Mucosa of gallbladder (tissue), 1 donor: ENCODE measurements around the gene NHLRC2. TPM values are rescaled to one million over a fixed set of nuclear protein-coding genes. Genes with fewer than 3 reads are reported as not detected.

Experiments
- DNase-seq: peaks from one replicate; pipeline ENCODE4 v3.0.0-alpha.2; 2020; ENCODE audit warnings: low spot score
- total RNA-seq: library from RNA; stranded (reverse); gene quantifications from one replicate; pipeline ENCODE4 v1.2.1, GENCODE V29; 2021
- donor health status: DM: no; HTN: no; CAD: no.

NHLRC2 gene
- total RNA-seq, 1 donor from 2014 or later = 39.7 TPM

DNA sequence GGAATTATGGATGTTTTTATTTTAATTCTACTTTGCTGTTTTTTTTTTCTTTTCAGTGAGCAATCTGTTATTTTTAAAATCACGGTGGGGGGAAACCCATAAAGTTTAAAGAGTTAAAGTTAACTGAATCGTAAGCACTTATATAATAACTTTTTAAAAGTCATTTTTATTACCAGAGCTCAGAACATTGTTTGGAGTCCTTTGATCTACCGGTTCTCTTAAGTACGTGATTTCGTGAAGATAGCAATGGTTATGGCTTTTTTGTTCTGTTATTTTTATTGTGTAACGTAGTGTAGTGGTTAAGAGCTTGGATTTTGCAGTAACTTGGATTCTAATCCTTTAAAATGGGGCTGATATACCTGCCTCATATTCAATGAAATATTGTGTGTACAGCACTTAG lies 57.4 kb downstream of the NHLRC2 start:
- no peak for DNase-seq

- no peak for DNase-seq
Measured at GRCh38 chr10:113912582-113912981, 58.1 kb downstream of the NHLRC2 start.

DNA sequence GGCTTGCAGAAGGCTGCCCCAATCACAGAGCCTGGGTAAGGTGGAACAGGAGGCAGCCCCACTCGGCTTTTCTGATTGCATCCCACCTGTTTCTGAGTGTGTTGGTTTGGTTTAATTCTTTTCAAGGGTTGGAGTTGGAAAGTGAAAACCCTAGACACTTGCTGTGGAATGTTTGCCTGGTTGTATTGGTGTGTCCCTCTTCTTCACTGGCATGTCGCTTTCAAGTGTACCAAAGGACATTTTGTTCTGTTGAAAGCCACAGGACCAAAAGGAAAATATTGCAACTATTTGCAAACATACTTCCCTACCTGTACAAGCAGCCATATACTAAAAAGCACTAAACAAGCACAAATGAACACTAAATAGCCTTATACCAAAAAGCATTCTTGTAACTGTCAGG lies 60.5 kb downstream of the NHLRC2 start:
- DNase-seq = no peak

DNA sequence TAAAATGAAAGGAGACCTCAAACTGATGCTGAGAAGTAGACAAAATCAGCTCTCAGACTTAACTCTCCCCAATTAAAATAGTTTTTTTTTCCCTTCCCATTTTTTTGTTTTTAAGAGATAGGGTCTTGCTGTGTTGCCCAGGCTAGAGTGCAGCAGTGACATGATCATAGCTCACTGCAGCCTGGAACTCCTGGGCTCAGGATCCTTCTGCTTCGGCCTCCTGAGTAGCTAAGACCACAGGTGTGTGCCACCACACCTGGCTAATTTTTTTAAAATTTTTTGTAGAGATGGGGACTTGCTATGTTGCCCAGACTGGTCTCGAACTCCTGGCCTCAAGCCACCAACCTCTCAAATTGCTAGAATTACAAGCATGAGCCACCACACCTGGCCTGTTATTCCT lies 61.1 kb downstream of the NHLRC2 start:
- no peak for DNase-seq

DNA sequence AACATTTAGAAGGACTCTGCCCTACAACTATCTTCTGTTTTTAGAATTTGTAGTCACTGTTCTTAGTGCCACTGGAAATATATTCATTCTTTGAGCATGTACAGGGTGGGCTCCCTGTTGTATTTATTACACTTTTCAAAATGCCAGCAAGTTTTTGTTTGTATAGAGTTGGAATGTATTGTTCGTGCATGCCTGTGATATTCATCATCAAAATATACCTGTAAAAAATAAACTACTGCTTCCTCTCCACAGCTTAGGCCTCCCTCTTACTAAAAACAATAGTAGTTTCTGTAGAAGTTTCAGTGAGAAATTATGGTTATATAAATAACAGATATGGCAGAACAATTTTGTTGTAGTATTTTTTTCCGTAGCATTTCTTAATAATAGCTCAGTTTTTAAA lies 61.6 kb downstream of the NHLRC2 start:
- no peak for DNase-seq

DNA sequence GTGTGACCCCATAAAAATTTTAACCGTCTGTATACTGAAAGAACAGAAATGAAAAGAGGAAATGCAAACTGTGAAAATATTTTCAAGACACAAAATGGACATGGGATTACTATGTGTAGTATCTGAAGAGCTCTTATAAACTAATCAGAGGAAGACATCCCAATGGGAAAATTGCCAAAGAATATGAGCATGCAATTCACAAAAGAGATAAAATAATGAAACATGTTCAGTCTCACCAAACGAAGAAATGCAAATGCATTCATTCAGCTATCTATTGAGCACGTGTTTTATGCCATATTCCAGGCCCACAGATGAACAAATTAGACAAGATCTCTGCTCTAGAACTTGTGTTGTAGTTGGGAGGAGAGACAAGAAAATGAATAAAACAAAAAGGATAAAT lies 63.2 kb downstream of the NHLRC2 start:
- DNase-seq = no peak

- DNase-seq = no peak
Measured at GRCh38 chr10:113920114-113920513, 65.7 kb downstream of the NHLRC2 start.

DNA sequence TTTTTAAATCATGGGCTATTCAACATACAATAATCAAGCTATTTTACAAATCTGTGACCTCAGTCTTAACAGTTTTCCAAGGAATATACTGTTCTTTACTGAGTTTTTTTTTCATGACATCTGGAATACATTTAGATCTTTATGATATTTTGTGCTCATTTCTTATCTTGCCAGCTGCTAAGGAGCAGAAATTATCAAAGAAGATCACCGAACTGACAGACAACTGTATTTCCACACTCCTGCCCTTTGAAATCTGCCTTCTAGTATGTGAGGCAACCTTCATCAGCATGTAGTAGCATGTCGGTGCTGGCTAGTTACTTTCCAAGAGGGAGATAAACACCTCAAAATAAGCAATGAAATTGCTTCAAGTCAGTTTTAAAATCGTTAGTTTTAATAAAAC lies 66.4 kb downstream of the NHLRC2 start:
- DNase-seq = no peak

DNA sequence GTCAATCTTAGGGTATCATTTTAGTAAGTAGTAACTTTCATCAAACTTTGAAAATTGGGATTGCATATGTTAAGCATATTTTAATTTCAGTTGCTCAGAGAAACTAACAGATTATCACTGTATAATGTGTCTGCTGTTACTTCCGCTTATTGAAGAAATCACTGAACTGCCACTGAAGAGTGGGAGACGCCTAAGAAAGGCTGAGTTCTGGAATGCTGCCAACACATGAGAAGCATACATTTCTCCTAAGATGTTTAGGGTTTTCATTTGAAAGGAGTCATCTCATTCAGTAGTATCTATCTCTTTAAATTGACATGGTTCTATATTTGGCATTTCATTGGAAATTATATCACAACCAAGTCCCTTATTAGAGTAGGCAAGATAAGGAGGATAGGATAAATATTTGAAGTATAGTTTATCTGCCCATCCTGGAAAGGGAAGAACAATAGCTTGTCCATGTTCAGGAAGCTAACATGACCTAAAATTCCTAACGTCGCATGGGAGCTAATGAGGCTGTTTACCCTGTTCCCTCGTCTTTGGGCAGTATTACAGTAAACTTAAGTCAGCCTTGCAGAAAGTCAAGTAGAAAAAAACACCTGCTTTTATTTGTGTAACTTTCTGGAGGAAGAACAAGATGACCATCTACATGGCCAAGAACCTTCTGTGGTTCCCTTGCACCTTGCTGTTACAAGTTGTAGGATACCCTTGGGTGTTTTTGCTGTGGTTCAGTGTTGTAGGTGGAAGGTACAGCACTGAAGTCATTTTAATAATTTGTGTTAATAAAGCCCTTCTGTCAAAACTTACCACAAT lies 67.3 kb downstream of the NHLRC2 start:
- DNase-seq = no peak

GRCh38 chr10:113922787-113923570 lies 68.5 kb downstream of the NHLRC2 start:
- no peak for DNase-seq

DNA sequence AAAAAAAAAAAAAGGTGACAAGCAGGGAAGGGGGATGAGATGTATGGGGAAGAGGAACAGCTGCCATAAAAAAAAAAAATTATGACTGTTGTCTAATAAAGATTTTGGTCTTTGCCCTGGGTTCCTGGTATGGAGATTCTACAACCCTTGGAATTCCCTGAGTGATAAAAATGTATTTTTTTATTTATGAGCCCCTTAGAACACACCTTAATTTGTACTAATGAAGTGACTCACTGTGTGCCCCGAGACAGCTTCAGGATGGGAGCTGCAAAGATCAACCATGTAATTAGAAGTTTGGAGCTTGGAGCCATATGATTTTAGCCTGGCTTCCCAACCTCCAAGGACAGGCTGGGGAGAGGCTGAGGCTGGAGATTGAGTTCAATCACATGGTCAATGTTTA lies 69.7 kb downstream of the NHLRC2 start:
- no peak for DNase-seq

DNA sequence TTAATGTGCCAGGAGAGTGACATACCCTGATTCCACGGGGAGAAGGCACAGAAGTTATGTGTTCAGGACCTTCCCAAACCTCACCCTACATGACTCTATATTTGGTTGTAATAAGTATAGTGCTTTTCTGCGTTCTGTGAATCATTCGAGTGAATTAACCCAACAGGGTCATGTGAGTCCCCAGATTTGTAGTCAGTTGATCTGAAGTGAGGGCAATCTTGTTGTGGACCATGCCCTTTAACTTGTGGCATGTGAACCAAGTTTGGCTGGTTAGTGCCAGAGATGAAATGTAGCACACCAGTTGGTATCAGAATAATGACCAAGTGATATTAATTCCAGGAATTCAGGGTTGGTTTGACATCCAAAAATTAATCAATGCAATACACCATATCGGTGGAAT lies 70.2 kb downstream of the NHLRC2 start:
- DNase-seq = no peak

GRCh38 chr10:113927440-113927839 lies 73.0 kb downstream of the NHLRC2 start:
- no peak for DNase-seq

GRCh38 chr10:113928830-113929229 lies 74.4 kb downstream of the NHLRC2 start:
- DNase-seq = no peak

DNA sequence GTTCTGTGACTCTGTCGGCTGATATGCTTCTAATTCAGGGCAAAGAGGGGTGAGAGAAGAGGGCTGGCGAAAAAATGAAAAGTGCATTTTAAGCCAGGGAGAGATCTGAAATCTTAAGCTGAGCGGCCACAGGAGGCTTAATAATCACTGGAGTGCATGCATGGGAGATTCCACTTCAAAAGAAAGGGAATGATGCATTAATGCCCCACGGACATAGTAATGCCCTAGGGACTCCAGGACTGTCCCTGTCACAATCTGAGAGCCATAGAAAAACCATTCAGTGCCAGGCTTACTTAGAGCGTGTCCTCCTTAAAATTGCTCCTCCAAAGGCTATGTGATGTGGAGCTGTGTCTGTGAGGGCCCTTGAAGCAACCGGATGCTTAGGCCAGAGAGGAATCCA lies 75.1 kb downstream of the NHLRC2 start:
- DNase-seq = no peak

GRCh38 chr10:113930482-113931057 lies 76.1 kb downstream of the NHLRC2 start:
- no peak for DNase-seq

DNA sequence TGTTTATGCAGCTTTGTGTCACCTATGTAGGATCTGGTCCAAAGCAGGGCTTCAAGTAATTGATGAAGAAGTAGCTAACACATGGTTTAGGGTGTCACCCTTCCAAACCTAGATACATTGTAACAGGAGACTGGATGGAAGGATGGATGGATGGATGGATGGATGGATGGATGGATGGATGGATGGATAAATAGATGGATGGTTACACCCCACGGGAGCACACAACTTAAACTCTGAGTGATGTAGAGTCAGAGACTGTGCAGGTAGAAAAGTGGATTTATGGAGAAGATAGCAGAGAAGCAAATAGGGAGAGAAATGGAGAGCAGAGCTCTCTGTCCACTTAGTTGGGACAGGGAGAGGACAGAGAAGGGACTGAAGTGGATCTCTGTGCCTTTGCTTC lies 78.4 kb downstream of the NHLRC2 start:
- no peak for DNase-seq

- no peak for DNase-seq
Measured at GRCh38 chr10:113933894-113934532, 79.6 kb downstream of the NHLRC2 start.

DNA sequence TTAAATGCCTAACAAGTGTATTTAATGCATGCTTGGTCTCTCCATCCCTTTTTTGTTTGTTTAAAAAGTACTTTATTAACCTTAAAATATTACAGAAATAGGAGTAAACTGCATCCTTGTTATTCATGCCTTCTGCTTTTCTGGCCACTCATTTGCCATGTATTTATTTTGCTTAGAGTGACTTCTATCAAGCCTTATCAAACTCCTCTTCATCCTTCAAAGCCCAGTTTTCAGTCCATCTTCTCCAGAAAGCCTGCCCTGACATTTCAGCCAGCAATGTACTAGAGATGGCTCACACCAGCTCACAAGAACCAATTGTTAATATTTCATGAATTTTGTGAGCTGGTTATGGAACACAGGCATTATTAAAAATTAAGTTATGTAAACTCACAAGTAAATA lies 82.8 kb downstream of the NHLRC2 start:
- DNase-seq = no peak

DNA sequence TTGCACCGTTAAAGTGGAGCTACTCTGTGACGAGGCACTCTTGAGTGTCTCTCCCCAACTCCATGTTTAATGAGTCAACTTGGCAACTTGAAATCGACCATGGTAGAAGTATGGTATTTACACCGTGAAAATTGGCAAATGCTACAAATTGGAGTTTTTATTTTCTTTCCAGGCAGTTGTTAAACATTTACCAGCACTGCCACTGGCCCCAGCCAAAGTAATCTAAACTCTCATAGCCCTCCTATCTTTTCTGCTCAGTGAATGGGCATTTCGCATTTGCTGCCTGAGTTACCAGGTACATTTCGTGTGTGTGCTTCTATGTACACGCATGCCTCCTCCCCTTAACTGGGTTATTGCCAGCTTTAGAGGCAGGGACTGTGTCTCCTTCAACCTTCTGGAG lies 83.3 kb downstream of the NHLRC2 start:
- no peak for DNase-seq

GRCh38 chr10:113939212-113939860 lies 84.9 kb downstream of the NHLRC2 start:
- no peak for DNase-seq

GRCh38 chr10:113941140-113941539 lies 86.7 kb downstream of the NHLRC2 start:
- no peak for DNase-seq
